Muscle of arm (tissue), 12 donors: ENCODE measurements around the gene UXT. TPM values are rescaled to one million over a fixed set of nuclear protein-coding genes. Genes with fewer than 3 reads are reported as not detected.

Experiments
- DNase-seq: peaks from one replicate; pipeline ENCODE4 v3.0.0-alpha.2; 2013
- polyA plus RNA-seq, 12 donors: library from polyadenylated mRNA; unstranded; fragments of 120-200 nt; gene quantifications; one replicate each; pipeline ENCODE4 v1.2.1, GENCODE V29; 2013; ENCODE audit not compliant: insufficient read length in 12 of 12

Gene UXT
- polyA plus RNA-seq, 12 donors, result 69.0 to 97.6 (median 87.6) TPM; not detected in 1

- DNase-seq, result no peak
These were observed 7.7 kb downstream of the UXT start for GRCh38 chrX:47651043-47651905.

- peak; percentile 96 for DNase-seq
These were observed 8.6 kb downstream of the UXT start, which contains the start of gene ELK1 for GRCh38 chrX:47650164-47651042. Gene ELK1 (minus strand): TSS chrX:47650563. CDS start chrX:47641441, 9,122 bp downstream.

DNA sequence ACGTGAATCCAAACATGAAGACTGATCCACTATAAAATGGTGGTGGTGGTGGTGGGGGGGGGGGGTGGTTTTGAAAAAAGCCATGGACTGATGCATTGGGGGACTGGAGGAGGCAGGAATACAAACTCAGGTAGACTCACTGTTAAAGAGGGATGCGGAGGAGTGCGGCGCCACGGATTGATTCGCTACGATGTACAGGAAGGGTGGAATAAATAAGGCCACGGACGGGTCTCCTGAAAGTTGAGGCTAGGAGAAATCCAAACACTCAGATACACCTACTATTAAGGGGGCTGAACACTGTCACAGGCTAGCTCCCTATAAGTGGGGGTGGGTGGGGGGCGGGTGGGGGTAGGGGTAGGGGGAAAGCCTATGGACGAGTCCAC is 9.2 kb downstream of the UXT start:
- DNase-seq, result no peak

DNA sequence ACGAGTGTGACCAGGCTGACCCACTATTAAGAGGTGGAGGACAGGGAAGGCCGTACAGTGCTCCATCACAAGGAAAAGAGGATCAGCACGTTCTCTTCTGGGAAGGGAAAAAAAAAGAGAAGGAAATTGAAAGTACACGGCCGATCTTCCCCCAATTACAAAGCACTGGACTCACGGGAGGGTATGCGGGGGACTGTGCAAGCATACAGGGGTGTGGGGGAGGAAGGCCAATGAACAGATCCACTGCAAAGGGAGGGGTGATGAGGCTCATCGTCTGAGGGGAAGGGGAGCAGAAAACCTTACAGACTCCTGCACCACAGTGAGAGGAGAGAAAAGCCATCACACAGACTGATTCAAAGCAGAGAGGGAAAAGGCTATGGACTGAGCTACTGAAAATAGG is 9.7 kb downstream of the UXT start:
- no peak for DNase-seq

GRCh38 chrX:47648376-47648775 is 10.6 kb downstream of the UXT start:
- DNase-seq, result no peak

GRCh38 chrX:47646636-47647035 is 12.3 kb downstream of the UXT start:
- DNase-seq, result no peak

- DNase-seq, result no peak
These were observed 13.4 kb downstream of the UXT start for GRCh38 chrX:47645530-47645929.

DNA sequence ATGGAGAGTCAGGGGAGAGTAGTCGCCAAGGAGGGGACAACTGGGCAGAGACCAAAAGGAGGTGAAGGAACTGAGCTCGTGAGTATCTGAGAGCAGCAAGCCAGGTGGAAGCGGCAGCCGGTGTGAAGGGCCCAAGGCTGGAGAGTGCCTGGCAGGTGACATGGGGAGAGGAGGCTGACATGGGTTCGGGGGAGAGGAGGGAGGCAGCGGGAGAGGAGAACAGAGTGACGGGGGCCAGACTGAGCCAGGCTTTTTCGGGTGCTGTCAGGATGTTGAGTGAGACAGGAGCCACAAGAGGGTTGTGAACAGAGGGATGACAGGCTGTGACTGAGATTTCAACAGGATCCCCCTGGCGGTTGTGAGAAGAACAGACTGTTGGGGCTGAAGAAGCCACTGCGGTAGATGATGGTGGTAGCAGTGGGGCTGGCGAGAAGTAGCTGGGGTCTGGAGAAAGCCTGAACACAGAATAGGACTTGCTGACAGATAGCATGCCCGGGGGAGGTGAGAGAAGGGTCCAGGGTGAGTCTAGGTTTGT is 14.4 kb downstream of the UXT start:
- DNase-seq, result no peak

GRCh38 chrX:47643926-47644325 is 15.1 kb downstream of the UXT start:
- peak; percentile 17 for DNase-seq

DNA sequence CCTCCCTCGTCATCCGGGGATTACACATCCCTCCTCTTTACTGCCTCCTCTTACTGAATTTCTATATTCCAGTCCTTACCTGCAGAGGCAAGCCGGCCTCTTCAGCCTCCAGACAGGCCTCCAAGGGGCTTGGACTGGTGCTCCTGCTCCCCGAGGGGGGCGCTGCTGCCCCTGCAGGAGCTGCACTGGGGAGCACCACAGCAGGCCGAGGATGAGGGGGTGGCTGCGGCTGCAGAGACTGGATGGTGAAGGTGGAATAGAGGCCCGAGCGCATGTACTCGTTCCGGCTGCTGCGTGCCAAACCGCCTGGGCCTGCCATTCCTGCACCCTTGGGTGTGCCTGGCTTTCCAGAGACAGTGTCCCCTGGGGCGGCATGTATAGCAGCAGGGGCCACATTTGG is 20.2 kb downstream of the UXT start:
- no peak for DNase-seq

GRCh38 chrX:47637546-47638195 is 21.3 kb downstream of the UXT start:
- DNase-seq, result no peak

- no peak for DNase-seq
These were observed 24.0 kb downstream of the UXT start for GRCh38 chrX:47634871-47635575.

DNA sequence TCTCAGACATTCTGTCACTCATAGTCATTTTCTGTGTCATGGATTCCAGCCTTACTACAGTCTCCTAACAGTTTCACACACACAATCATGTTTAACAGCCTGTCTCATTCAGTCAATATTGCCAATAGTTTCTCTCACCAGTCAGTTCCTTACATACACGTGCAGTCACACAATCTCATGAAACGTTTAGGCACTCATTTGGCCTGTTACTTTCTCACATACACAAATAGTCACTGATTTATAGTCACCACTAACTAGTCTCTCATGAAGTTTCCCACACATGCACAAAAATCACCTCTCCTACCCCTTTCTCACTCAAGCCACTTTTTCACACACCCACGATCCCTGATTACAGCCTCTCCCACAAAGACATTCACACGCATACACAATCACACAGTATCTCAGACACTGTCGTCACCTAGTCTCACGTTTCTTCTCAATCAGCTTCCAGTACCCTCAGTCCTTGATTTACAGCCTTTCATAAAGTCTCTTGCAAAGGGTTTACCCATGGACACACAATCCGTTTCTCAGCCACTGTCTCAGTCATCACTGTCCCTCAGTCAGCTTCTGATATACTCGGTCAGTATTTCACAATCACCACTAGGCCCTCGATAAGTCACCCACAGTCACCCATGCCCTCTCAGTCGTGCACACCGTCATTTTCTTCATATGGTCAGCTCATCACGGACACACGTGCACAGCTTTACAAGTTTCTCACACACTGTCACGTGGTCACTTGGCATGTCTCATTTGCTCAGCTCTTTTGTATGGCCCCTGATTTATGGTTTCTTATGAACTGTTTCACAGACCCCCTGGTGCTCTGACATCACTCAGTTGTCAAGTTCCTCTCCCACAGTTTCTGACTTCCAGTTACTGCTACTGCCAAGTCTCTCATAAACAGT is 25.0 kb downstream of the UXT start:
- DNase-seq, result no peak

- DNase-seq, result no peak
These were observed 26.3 kb downstream of the UXT start for GRCh38 chrX:47632666-47633065.

GRCh38 chrX:47631676-47632075 is 27.3 kb downstream of the UXT start:
- DNase-seq, result no peak

DNA sequence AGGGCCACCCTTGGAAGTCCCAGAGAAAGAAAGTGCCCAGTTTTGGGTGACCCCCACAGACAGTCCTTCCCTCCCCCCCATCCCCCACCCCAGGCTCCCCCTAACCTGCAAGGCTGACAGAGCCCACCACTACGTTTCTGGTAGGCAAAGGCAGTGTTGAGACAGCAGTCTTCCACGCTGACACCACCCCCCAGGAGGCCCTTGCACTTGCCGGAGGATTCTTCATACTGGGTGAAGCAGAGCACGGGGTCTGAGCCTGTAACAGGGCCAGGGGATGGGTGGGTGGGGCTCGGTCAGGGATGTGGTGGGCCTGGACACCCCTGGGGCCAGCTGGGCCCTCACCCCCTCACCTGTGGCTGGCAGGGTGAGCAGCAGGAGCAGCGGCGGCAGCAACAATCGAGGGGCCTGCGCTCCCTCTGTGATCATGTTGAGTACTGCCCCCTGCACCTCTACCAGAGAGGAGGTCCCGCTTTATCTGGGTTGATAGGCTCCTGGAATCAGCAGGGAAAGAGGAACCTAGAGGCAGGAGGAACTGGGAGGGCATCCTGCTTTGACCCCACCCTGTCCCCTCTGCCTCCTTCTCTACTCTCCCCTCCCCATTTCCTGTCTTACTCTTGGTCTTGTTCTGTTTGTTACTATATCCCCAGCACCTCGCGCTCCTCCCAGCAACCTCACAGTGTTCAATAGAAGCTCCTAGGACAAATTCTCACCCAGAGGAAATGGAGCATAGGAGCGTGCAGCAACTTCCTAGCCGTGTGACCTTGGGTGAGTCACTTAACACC is 29.4 kb downstream of the UXT start, which contains the start of gene CFP:
CFP (minus strand) TSS at position 512 of the 782 bp plus-strand sequence; CDS start at position 426, 86 bp downstream.
- DNase-seq, result no peak

GRCh38 chrX:47628982-47629381 is 30.0 kb downstream of the UXT start:
- DNase-seq, result no peak

GRCh38 chrX:47625365-47625764 is 33.6 kb downstream of the UXT start:
- DNase-seq, result no peak

DNA sequence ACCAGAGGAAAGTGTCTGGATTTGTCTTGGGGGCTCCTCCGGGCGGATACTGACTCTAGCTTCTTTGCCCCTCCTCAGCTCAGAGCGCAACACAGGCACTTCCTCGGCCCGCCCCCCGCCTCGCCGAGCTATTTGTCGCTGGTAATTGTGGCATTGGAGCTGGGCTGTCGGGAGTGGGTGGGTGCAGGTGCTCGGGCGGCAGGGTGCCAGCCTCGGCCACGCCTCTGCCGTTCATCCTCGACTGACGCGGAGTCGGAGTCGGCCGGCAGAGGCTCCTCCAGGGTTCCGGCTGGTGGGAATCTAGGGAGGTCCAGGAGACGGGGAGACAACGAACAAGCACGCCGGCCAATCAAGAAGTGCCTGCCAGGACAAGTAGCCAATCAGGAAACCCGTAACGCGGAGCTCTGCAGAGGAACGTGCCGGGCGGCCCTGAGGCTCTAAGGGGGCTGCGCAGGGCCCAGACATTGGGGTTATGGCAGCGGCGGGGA is 35.4 kb downstream of the UXT start:
- DNase-seq, result peak; percentile 55
